ENCODE data around the gene NADK.

The NADK gene, protein sequence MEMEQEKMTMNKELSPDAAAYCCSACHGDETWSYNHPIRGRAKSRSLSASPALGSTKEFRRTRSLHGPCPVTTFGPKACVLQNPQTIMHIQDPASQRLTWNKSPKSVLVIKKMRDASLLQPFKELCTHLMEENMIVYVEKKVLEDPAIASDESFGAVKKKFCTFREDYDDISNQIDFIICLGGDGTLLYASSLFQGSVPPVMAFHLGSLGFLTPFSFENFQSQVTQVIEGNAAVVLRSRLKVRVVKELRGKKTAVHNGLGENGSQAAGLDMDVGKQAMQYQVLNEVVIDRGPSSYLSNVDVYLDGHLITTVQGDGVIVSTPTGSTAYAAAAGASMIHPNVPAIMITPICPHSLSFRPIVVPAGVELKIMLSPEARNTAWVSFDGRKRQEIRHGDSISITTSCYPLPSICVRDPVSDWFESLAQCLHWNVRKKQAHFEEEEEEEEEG

GRCh38 chr1:1777950-1778662, at the start of gene NADK:
Gene NADK, minus strand, starts transcription at chr1:1778470. Its CDS starts 13,064 bp downstream, at chr1:1765406.
- peak; percentile 69 for DNase-seq (ENCODE audit: low spot score)

- no peak for DNase-seq (ENCODE audit: low spot score)
Measured at GRCh38 chr1:1827089-1827848, 49.0 kb upstream of the NADK start.

DNA sequence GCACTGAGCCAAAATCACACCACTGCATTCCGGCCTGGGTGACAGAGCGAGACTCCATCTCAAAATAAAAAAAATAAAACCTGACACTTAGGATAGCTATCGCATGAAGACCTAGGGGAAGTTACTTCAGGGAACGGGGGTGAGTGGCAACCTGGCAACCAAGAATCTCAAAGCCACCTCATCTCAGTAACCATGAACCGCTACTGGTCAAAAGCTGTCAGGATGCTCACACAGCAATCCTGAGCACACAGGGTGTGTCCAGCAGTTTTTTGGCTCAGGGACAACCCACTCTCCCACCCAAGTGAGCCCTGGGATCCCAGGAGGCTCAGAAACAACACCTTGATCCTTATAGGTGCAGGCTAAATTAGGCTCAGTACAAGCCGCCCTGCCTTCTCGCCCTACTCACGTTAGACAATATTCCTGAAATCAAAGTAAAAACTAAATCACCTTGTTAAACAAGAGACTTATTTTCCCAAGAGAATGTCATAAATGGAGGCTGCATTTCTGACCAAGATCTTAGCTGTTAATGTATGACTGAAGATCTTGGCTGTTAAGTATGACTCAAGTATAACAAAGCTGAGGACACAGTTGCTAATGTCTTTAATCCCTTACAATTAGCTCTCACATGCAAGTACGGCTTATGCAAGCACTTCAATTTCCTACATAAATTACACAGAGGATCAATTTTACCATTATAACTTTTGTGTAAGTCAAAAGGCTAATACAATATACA, 48.3 kb upstream of the NADK start:
- DNase-seq (ENCODE audit: low spot score), result no peak

- DNase-seq (ENCODE audit: low spot score), result peak; percentile 50
Measured at GRCh38 chr1:1825217-1825616, 46.9 kb upstream of the NADK start.

DNA sequence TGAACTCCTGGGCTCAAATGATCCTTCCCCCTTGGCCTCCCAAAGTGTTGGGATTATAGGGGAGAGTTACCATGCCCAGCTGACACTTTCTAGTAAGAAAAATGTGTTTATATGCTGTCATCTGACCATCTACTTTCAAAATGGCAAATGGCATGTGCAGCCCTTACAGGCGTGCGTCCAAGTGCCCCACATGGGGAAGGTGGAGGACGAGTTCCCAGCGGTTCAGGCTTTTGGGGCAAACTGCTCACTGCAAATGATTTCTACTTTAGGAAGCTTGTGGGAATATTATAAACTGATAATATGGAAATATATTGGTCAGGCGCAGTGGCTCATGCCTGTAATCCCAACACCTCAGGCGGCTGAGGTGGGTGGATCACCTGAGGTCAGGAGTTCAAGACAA, 41.5 kb upstream of the NADK start:
- DNase-seq (ENCODE audit: low spot score), result no peak

DNA sequence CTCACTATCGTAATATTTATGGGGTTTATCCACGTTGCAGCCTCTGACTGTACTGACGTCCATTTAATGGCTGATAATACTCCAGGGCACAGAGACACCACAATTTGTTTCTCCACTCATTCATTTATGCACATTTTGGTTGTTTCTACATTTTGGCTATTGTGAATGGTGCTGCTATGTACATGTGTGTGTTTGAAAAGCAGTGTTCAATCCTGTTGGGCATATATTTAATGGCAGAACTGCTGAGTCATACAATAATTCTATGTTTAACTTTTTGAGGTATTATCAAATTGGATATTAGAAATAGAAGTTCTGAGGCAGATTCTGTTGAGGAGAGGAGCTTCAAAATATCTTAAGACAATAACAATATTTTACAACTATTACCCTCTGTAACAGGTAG, 39.0 kb upstream of the NADK start:
- DNase-seq (ENCODE audit: low spot score), result no peak

- no peak for DNase-seq (ENCODE audit: low spot score)
Measured at GRCh38 chr1:1815606-1816281, 37.5 kb upstream of the NADK start.

DNA sequence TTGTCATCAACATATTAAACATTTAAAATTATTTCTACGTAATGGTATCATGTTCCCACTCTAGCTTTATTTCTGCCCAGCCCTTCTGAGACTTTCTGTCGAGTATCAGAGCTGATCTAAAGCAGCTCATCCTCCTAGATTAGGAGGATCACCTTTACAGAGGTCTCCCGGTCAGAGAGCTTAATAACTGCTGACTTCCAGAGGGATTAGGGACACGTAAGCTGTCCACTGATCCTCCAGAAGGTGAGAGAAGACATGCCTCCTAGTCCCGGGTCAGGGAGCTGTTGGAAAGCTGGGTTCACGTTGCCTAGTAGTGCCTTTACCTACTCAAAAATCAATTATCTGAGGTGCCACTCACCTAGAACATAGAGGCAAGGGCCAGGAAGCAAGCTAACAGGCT, 31.2 kb upstream of the NADK start:
- DNase-seq (ENCODE audit: low spot score), result no peak

DNA sequence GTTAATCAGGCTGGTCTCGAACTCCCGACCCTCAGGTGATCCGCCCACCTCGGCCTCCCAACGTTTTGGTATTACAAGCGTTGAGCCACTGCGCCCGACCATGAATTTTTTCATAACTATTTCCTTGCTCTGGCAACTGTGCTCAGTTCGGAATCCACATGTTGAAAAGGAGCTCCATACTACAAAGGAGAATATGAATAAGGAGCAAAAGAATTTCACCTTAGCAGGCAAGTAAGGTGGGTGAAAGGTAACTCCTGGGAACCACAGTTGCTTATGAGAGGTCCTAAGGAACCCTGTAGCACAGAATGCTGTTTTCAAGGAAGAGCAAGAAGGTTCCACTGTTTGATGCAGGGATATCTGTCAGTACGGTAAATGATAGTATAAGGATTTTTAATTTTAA, 29.9 kb upstream of the NADK start:
- no peak for DNase-seq (ENCODE audit: low spot score)

GRCh38 chr1:1806890-1807289, 28.6 kb upstream of the NADK start:
- no peak for DNase-seq (ENCODE audit: low spot score)

GRCh38 chr1:1804301-1804700, 26.0 kb upstream of the NADK start:
- DNase-seq (ENCODE audit: low spot score), result no peak

DNA sequence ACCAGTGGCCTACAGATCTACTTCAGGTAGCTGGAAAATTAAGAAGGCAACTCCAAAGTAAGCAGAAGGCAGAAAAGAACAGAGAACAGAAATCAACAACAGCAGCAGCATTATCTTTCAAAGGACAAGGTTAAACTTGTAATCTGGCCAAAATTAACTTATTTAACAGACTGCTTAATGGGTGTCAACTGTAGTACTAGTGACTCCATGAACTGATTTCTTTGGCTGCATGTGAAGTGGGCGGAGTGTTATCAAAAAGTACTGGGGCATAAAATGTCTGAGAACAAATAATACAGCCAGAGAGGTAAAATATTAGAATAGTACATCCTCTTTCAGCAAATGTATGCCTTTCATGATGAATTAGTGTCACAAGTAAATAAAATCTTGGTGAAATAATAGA, 24.6 kb upstream of the NADK start:
- no peak for DNase-seq (ENCODE audit: low spot score)

DNA sequence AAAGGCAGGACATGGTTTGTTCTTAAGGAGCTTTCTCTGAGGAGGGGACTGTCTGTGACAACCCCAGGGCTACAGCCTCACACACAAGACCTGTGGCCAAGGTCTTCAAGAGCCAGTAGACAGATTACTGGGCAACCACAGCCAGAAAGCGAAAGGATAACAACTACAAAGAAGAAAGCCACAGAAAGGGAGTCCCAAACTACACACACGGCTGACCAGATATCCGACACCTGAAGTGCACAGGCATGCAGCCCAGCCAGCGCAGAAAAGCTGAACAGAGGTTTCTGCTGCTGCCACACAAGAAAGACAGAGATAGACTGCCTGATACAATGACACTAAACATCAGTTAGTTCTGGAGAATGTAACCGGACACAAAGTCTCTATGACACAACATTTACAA, 21.4 kb upstream of the NADK start:
- no peak for DNase-seq (ENCODE audit: low spot score)

- DNase-seq (ENCODE audit: low spot score), result no peak
Measured at GRCh38 chr1:1797731-1798341, 19.6 kb upstream of the NADK start.

DNA sequence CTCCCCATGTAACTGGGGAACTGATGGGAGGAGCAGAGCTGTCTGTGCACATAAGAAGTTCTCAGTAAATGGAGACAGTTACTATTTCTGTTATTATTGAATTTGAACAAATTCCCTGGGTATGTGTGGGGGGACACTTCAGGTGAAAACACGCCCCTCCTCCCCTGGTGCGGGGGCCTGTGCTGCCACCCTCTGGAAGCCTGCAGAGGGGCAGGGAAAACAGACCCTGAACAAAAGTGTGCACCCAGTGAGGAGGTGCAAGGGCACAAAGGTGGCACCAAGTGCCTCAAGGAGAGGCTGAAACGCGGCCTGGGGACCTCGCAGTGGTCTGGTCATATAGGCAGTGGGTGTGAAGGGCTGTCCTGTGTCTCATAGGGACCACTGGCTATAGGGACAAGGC, 18.2 kb upstream of the NADK start:
- no peak for DNase-seq (ENCODE audit: low spot score)

GRCh38 chr1:1794999-1795398, 16.7 kb upstream of the NADK start:
- no peak for DNase-seq (ENCODE audit: low spot score)

GRCh38 chr1:1793481-1794244, 15.4 kb upstream of the NADK start:
- DNase-seq (ENCODE audit: low spot score), result no peak

DNA sequence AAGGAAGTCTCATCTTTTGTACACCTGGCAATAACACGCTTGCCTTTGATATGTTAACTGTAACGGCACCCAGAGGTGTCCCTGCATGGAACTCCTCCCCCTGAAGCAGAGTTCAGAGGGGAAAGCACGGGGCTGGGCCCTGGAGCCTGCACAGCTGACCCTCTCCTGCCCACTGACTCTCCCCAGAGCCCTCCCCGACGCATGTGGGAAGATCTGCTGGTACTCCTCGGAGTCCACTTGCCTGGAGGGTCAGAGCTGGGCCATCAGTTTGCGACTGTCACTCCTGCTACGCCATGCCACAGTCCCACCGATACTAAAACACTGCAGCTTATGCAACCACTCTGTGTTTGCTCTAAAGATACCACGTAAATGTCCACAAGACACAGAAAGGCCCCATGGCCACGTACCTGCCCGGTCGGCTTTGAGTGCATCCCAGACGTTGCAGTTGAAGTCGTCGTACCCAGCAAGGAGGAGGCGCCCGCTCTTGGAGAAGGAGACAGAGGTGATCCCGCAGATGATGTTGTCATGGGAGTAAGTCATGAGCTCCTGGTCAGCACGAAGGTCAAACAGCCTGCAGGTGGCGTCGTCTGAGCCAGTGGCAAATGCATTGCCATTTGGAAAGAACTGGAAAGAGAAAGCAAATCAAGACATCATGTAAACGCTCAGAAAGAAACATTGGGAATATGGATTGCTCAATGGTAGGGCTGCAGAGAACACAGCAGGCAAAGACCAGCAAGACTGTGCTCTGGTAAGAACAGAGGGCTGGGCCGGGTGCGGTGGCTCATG, 10.6 kb upstream of the NADK start:
- no peak for DNase-seq (ENCODE audit: low spot score)

GRCh38 chr1:1788136-1788535, 9.9 kb upstream of the NADK start:
- DNase-seq (ENCODE audit: low spot score), result no peak

Data from activated CD4-positive, alpha-beta T cell treated with anti-CD3 and anti-CD28 coated beads, Interleukin-2, Interleukin-4, amounts not matched to agents 100 ng/mL and 50 ng/mL, durations not matched to agents 16 hours and 8 hours (primary cell).